ENCODE measurements around the gene TRIP4.

GRCh38 chr15:64503640-64504039, 116.0 kb downstream of the TRIP4 start:
- TF ChIP-seq CTCF (IDR thresholded peaks at IDR 0.05) (no peak), POLR2A (IDR thresholded peaks at IDR 0.05; ENCODE audit: low read depth) (no peak)

Data from esophagus muscularis mucosa (tissue), 3 donors.